Iris pigment epithelial cell (primary cell): ENCODE measurements around the gene DPP9.

Source experiments
- DNase-seq: peaks from one replicate; pipeline ENCODE4 v3.0.0-alpha.2; 2011; ENCODE audit warnings: low read depth

Gene DPP9

DNA sequence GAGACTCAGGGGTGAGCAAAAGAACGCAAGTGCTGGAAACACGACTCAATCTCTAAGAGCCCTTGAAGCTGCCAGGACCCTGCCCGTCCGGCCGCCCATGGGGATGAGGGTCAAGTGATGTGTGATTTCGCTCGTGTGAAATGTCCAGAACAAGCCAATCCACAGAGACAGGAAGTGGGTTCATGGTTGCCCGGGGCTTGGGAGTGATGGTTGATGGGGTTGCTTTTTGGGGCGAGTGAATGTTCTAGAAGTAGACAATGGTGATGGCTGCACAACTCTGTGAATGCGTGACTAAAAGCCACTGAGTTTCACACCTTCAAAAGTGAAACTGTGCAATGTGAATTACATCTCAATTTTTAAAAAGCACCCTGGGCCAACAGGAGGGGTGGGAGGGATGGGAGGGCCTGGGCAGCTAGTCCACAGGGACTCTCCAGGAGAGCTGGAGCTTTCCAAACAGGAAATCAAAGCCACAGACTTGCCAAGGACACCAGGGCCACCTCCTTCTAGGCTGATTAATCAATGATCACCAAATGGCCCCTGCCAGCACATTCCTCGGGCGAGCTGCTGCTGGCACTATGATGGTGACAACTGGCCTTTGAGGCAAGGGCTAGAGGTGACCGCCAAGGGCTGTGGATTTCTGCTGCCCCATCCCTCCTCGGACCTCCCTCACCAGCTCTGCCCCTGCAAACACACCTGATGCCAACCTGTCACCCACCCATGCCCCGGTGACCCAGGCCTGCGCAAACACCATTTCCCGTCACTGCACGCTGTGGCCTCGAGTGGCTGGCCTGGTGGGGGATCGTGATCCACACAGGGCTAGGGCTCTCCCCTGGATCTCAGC lies 14.0 kb downstream of the DPP9 start:
- DNase-seq = no peak

GRCh38 chr19:4707956-4708650 lies 15.5 kb downstream of the DPP9 start:
- peak; percentile 84 for DNase-seq

DNA sequence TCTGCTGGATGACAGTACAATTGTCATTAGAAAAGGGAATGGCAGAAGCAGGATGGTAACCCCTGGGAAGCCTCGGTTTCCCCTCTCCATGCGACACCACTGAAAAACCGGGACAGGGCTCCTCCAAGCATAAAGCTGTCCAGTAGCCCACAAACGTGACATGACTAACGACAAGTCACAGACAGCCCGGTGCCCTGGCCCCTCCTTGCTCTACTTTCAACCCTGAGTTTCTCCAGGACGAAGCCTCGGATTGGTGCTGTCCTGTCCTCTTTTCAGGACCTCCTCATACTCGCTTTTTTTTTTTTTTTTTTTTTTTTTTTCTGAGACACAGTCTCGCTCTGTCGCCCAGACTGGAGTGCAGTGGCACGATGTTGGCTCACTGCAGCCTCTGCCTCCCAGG lies 16.3 kb downstream of the DPP9 start:
- DNase-seq = no peak

DNA sequence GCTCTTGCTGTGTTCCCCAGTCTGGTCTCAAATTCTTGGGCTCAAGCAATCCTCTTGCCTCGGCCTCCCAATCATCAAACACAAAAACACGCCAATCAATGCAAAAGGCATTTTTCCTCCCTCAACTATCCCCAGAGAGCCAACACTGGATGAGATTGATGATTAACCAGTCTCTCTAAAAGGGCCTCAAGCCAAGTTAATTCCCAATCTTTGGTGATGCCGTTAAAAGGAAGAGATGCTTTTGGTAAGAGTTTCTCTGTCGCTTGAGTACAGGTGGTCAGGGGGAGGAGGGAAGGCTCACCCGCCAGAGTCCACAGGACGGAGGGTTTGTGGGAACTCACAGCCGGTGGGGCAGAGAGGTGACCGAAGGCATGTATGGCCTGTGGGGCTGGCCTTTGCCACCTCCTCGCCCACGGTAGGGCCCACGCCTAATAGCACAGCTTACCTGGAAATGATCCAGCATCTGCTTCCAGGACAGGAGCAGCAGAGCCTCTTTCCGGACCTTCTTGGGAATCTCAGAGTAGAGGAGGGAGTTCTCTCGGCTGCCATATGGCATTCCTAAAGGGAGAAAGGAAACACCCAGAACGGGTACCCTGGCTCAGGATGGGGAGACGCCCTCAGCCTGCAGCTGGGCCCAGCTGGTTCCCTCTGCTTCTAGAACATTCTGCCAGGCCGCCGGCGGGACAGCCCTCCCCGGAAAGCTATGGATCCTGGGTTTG lies 18.1 kb downstream of the DPP9 start:
- DNase-seq = no peak

DNA sequence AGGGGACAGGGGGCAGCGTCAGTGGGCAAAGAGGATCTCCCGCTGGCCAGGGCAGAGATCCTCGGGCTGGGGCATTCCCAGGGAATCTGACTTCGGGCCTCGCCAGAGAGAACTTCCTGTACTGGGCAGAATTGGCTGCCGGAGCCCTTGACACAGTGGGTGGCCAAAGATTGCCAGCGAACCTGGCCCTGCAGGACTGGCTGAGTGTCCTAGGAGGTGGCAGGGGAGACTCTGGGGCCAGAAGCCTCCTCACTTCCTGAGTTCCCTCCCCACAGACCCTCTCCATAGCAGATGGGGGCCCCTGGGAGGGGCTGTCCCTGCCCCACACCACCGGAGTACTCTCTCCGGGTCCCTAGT lies 19.3 kb downstream of the DPP9 start:
- no peak for DNase-seq

DNA sequence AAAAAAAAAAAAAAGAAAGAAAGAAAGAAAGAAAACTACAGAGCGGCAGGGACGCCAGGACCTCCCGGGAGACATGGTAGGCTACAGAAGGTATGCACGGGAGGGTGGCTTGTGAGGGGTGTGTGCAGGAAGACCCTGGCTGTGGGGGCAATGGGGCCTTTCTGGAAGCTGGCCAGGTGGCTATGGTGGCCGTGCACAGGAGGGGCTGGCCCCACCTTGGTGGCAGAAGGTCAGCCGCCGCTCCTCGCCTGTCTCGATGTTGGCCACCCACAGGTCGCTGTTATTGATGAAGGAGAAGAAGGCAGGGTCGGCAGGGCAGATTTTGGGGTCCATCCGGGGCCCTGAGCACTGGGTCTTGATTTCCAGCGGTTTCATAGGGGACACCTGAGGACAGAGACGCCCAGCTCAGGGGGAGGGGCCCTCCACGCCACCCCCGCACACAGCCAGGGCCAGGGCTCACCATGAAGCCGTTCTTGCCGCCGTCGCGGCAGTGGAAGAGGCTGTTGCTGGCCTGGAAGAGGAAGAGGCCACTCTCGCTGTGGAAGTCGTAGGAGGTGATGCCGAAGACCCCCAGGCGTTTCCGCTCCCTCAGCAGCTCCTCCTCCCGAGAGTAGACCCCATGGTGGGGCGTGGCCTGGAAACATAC lies 19.8 kb downstream of the DPP9 start:
- no peak for DNase-seq

GRCh38 chr19:4702764-4703163 lies 20.9 kb downstream of the DPP9 start:
- no peak for DNase-seq

DNA sequence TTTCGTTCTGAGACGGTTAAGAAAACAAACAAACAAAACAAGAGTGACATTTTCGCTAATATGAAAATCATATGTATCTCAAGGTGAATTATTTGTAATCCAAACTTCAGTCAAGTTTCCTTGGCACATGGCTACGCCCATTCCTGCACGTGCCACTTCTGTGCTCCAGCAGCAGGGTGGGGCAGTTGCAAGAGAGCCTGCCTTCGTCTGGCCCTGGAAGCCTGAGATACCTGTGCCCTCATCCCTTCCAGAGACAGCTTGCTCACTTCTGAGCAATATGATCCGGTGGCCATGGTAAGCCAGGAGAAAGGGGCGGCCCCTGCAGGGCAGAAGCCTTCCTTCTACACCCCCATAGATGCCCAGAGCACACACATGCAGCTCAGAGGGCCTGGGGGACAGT lies 22.1 kb downstream of the DPP9 start:
- no peak for DNase-seq

- no peak for DNase-seq
Observed at GRCh38 chr19:4700693-4700970, 23.0 kb downstream of the DPP9 start.

DNA sequence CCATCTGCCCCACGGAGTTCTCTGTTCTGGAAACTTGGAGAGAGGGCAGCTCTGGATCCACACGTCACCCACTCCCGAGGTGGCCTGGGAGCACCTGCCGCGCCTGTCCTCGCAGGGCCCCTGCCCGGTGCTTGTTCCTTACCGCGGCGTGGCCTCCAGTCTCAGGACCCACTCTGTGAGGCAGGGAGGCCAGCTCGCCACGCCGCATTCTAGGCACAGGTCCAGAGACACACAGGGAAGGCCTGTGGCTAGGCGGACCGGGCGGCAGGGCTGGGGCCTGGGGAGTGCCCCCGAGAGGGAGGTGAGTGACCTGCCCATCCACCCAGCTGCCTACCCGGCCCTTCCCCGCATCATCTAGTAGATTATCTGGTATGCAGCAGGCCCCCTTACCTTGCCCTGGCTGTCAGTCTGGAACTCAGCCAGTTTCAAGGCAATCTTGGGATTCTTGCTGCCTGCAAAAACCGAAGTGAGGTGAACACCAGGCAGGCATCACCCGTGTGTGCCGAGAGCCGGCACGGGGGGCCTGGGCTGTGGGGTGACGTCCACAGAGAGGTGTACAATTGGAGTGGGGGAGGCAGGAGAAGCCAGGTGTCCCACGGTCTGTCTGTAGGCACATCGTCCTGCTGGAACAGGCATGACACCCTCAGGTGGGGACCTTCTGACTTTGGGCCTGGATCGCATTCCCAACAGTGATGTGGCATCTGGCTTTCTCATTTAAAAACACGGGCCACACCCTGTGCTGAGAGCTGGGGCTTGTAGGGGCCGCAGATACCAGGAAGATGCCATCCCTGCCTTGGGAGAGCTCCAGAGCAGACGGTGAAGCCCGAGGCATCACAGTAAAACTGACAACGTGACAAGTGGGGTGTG lies 23.6 kb downstream of the DPP9 start:
- DNase-seq = no peak

GRCh38 chr19:4697304-4697703 lies 26.3 kb downstream of the DPP9 start:
- no peak for DNase-seq

GRCh38 chr19:4695224-4695731 lies 28.4 kb downstream of the DPP9 start:
- DNase-seq = no peak

DNA sequence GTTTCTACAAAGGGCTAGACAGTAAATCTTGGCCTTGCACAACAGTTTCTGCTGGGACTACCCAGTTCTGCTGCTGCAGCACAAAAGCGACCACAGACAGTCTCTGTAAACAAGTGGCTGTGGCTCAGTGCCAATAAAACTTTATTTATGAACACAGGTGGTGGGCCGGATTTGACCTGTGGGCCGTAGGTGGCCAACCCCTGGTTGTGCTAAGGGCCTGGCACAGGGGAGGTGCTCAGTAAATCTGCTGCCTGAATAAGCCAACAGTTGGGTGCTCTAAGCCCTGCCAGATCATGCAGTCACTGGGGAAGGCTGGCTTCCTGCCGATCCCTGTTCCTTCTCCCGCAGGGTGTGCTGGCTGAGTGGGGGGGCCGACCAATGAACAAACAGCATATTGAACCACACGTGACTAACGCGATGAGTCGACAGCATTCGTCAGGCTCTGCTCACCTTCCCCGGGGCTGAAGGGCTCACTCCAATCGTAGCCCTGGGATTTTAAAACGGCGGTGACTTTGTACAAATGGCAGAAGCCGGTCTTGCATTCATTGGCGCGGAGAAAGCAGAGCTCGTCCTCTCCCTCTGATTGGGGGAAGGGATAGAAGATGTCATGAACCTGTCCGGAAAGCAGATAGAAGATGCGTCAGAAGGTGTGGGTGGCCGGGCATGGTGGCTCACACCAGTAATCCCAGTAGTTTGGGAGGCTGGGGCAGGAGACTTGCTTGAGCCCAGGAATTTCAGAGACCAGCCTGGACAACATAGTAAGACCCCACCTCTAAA lies 29.2 kb downstream of the DPP9 start:
- DNase-seq = peak; percentile 98

DNA sequence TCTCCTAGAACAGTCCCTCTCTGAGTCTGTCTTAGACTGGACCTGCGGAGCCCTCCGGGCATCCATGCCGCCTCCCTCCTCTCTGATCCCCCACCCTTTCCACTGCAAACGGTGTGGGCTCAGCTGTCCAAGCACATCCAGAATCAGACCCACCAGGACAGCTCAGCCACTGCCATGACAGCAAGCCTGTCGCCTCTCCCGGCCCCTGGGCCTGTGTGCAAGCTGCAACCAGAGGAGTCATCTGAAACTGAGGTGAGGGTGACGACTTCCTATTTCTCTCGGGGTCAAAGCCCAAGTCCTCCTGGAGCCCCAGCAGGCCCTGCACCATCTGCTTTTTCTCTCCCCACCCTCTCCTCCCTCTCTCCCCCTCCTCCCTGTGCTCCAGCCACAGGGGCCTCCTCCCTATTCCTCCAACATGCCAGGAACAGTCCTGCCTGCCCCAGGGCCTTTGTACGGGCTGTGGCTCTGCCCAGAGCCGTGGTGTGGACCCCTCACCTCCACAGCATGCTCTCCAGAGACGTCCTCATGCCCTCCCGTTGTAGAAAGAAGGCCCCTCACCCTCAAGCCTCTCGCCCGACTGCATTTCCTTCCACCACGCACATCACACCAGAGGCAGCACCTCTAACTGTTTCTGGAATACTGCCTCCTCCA lies 30.0 kb downstream of the DPP9 start:
- no peak for DNase-seq

DNA sequence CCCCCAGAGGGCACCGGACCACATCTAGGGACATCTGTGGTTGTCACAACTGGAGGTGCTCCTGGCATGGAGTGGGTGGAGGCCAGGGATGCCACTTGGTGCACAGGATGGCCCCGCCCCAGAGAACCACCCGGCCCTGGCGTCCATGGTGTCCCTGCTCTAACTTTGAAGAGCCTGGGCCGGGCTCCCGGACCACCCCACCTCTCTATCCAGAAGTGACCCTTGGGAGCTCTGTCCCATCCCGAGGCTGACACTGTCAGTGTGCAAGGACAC lies 30.6 kb downstream of the DPP9 start:
- DNase-seq = no peak

GRCh38 chr19:4692251-4693077 lies 31.2 kb downstream of the DPP9 start:
- no peak for DNase-seq

GRCh38 chr19:4691373-4691772 lies 32.3 kb downstream of the DPP9 start:
- DNase-seq = no peak

DNA sequence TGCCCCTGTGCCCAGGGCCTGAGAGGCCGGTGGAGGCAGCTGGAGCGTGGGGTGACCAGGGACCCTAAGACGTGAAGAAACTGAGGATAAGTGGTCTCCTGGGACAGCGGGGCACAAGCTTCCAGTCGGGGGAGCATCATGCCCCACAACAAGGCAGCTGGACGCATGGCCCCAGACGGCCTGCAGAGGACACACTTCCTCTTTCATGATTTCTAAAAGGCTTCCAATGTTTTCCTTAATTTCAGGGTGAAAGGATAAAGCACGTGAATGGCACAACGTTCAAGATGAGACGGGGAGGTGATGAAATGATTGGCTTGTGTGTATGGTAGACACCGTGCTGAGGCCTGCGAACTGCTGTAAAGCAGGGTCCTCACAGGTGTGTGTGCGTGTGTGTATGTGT lies 33.3 kb downstream of the DPP9 start:
- DNase-seq = no peak

DNA sequence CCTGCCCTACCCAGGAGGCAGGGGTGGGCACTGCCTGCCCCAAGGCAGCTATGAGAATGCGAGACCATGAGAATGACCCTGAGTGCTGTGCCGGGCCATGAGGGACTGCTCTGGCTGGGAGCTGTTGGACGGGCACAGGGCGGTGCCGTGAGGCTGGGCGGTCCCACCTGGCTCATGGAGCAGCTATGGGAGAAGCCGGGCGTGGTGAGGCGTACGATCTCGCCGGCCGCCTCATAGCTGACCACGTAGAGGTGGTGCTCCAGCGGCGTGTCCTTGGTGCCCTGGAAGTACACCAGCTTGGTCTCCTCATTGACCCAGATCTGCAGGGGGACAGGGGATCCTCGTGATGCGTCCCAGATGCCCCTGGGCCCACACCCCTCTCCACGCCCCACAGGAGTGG lies 34.2 kb downstream of the DPP9 start:
- no peak for DNase-seq

DNA sequence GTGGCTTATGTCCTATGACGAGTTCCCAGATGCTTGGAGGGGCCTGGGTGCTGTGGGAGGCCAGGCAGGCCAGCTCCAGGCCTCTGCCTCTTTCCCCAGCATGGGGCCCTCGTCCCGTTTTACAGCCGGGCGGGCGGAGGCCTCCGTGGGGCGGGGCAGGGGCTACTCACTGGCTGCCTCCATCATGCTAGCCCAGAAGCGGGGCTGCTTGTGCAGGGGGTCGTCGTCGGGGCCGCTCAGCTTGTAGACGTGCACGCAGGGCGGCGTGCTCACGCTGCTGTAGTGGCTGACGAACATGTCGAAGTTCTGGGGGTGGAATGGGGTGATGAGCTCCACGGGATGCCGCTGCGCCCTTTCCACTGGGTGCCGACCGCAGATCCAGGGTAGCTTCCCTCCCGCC lies 35.1 kb downstream of the DPP9 start:
- DNase-seq = no peak
